Astrocyte (in vitro differentiated cells and primary cell): ENCODE results near the gene RNF149. TPM values are rescaled to one million over a fixed set of nuclear protein-coding genes. Genes with fewer than 3 reads are reported as not detected.
A peak's percentile ranks its signal among the peaks of the same experiment; 100 is the strongest.

Source experiments
- DNase-seq: peaks from one replicate; pipeline ENCODE4 v3.0.0-alpha.2; 2010; ENCODE audit warnings: low read depth
- FAIRE-seq: peaks from 2 replicates; lab custom pipeline; 2011; peaks lifted over from hg19 to GRCh38; lab: Jason Lieb, UNC
- H2AFZ ChIP-seq: 2 replicates; pipeline ENCODE4 v1.6.0; 2012; ENCODE audit warnings: low read depth, low read length, inconsistent platforms
- H3K27ac ChIP-seq: 2 replicates; pipeline ENCODE4 v1.5.1; 2011; ENCODE audit warnings: low read depth, low read length, inconsistent platforms
- H3K27me3 ChIP-seq: 2 replicates; pipeline ENCODE4 v1.6.0; 2011; ENCODE audit warnings: low read length, inconsistent platforms; ENCODE audit not compliant: insufficient read depth
- H3K36me3 ChIP-seq: 2 replicates; pipeline ENCODE4 v1.5.1; 2011; ENCODE audit warnings: low read length, inconsistent platforms; ENCODE audit not compliant: insufficient read depth
- H3K4me1 ChIP-seq: 2 replicates; pipeline ENCODE4 v1.5.1; 2011; ENCODE audit warnings: low read length, inconsistent platforms; ENCODE audit not compliant: insufficient read depth
- H3K4me2 ChIP-seq: 2 replicates; pipeline ENCODE4 v1.6.0; 2012; ENCODE audit warnings: low read length, inconsistent platforms
- H3K4me3 ChIP-seq: 2 replicates; pipeline ENCODE4 v1.5.1; 2011; ENCODE audit warnings: low read depth, mild to moderate bottlenecking, low read length, inconsistent platforms; ENCODE audit not compliant: insufficient read depth
- H3K79me2 ChIP-seq: 2 replicates; pipeline ENCODE4 v1.6.0; 2012; ENCODE audit warnings: mild to moderate bottlenecking, low read length, inconsistent platforms; ENCODE audit not compliant: insufficient read depth
- H3K9ac ChIP-seq: 2 replicates; pipeline ENCODE4 v1.6.0; 2012; ENCODE audit warnings: mild to moderate bottlenecking, low read length, inconsistent platforms
- H3K9me3 ChIP-seq: 2 replicates; pipeline ENCODE4 v1.5.1; 2012; ENCODE audit warnings: low read depth, mild to moderate bottlenecking, low read length, inconsistent platforms; ENCODE audit not compliant: insufficient read depth
- H4K20me1 ChIP-seq: 2 replicates; pipeline ENCODE4 v1.6.0; 2012; ENCODE audit warnings: low read length, inconsistent platforms; ENCODE audit not compliant: insufficient read depth
- H3K27ac Mint-ChIP-seq: one replicate; pipeline ENCODE4 v1.8.0; 2021; ENCODE audit warnings: mild to moderate bottlenecking, mixed read lengths; ENCODE audit not compliant: unreplicated experiment
- H3K27me3 Mint-ChIP-seq: one replicate; pipeline ENCODE4 v1.8.0; 2021; ENCODE audit warnings: low read depth, mixed read lengths; ENCODE audit not compliant: unreplicated experiment
- H3K36me3 Mint-ChIP-seq: one replicate; pipeline ENCODE4 v1.8.0; 2021; ENCODE audit warnings: low read depth, mixed read lengths; ENCODE audit not compliant: unreplicated experiment
- H3K4me1 Mint-ChIP-seq: one replicate; pipeline ENCODE4 v1.8.0; 2021; ENCODE audit warnings: low read depth, mixed read lengths; ENCODE audit not compliant: unreplicated experiment
- H3K4me3 Mint-ChIP-seq: one replicate; pipeline ENCODE4 v1.8.0; 2021; ENCODE audit warnings: mild to moderate bottlenecking, moderate library complexity, mixed read lengths; ENCODE audit not compliant: unreplicated experiment
- H3K9me3 Mint-ChIP-seq: one replicate; pipeline ENCODE4 v1.8.0; 2021; ENCODE audit warnings: mild to moderate bottlenecking, mixed read lengths; ENCODE audit not compliant: unreplicated experiment
- CTCF ChIP-seq: IDR thresholded peaks from 2 replicates; pipeline ENCODE4 v1.5.1; 2011; ENCODE audit warnings: low read depth, mild to moderate bottlenecking, inconsistent platforms, low read length, moderate library complexity; ENCODE audit not compliant: insufficient read depth
- EZH2 ChIP-seq: IDR thresholded peaks from 2 replicates; pipeline ENCODE4 v1.6.1; 2012; ENCODE audit warnings: mild to moderate bottlenecking, low read length, inconsistent platforms; ENCODE audit not compliant: insufficient read depth
- total RNA-seq: library from RNA; stranded (reverse); gene quantifications from 2 replicates; pipeline ENCODE4 v1.2.1, GENCODE V29; 2021

The RNF149 gene
- total RNA-seq, 1 donor from 2014 or later, result 36.4 TPM

DNA sequence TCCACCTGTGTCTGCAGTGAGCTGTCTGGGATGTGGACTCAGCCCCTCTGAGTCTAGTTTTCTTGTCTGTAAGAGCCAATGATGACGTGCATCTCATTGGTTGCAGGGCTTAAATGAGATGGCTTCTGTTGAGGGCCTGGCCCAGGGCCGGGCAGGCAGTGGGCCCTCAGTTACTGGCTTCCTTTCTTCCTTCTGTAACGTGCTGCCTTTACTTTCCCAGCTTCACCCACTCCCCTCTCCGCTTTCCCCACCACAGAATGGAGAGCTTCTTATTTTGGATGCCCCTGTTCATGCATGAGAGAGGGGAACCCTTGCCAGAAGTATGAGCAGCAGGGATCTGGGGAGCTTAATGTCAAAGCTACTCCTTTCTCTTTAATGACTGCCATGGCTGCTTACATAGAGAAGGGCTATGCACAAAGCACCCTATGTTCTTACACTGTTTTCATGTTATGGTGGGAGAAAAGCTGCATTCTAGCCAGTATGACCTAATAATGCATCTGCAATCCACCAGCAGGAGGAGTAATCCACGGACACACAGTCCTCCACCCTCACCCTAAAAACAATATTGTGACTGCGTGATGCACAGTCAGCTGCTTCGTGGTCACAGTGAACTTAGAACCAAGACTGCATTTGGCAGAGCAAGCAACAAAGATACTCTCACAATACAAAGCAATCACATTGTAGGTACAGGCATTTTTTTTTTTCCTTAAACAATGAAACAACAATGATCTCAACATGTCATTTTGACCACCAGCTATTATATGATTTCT, 41.6 kb upstream of the RNF149 start:
- no peak for TF ChIP-seq EZH2
- TF ChIP-seq CTCF, result peak; percentile 68
- no peak overlapping the region for H3K4me3 ChIP-seq
- FAIRE-seq (no peak), DNase-seq (peak; percentile 50)
- H3K4me2 ChIP-seq, result no peak overlapping the region
- Mint-ChIP-seq H3K4me3 (no peak overlapping the region), H3K27ac (no peak overlapping the region), H3K36me3 (no peaks in the 10 kb centered on the region), H3K27me3 (peaks cover 10% of the 10 kb centered on the region), H3K4me1 (peaks cover 5% of the 10 kb centered on the region), H3K9me3 (peaks cover 1% of the 10 kb centered on the region)
- H2AFZ ChIP-seq, result no peak overlapping the region
- no peak overlapping the region for H3K27ac ChIP-seq
- H3K79me2 ChIP-seq, result no peaks in the 10 kb centered on the region
- H3K9ac ChIP-seq, result no peak overlapping the region
- no peaks in the 10 kb centered on the region for H3K4me1 ChIP-seq
- H4K20me1 ChIP-seq, result no peaks in the 10 kb centered on the region
- no peaks in the 10 kb centered on the region for H3K9me3 ChIP-seq
- no peaks in the 10 kb centered on the region for H3K27me3 ChIP-seq
- no peaks in the 10 kb centered on the region for H3K36me3 ChIP-seq

- Histone ChIP-seq H3K4me3 (no peak overlapping the region), H3K79me2 (no peaks in the 10 kb centered on the region), H3K9ac (no peak overlapping the region), H4K20me1 (no peaks in the 10 kb centered on the region), H2AFZ (no peak overlapping the region), H3K36me3 (no peaks in the 10 kb centered on the region), H3K9me3 (no peaks in the 10 kb centered on the region), H3K27ac (no peak overlapping the region), H3K4me2 (no peak overlapping the region), H3K27me3 (no peaks in the 10 kb centered on the region), H3K4me1 (no peaks in the 10 kb centered on the region)
- Mint-ChIP-seq H3K36me3 (no peaks in the 10 kb centered on the region), H3K4me3 (no peak overlapping the region), H3K27ac (no peak overlapping the region), H3K4me1 (peaks cover 5% of the 10 kb centered on the region), H3K9me3 (peaks cover 1% of the 10 kb centered on the region), H3K27me3 (peaks cover 7% of the 10 kb centered on the region)
- no peak for TF ChIP-seq EZH2
- no peak for TF ChIP-seq CTCF
- no peak for DNase-seq
- no peak for FAIRE-seq
These were observed 40.4 kb upstream of the RNF149 start for GRCh38 chr2:101348883-101349282.

GRCh38 chr2:101346909-101347308, 38.4 kb upstream of the RNF149 start:
- no peak for DNase-seq
- Histone ChIP-seq H3K4me2 (no peak overlapping the region), H3K4me1 (no peaks in the 10 kb centered on the region), H3K9ac (no peak overlapping the region), H3K9me3 (no peaks in the 10 kb centered on the region), H2AFZ (no peak overlapping the region), H3K27ac (no peak overlapping the region), H3K4me3 (no peak overlapping the region), H3K36me3 (no peaks in the 10 kb centered on the region), H3K79me2 (no peaks in the 10 kb centered on the region), H3K27me3 (no peaks in the 10 kb centered on the region), H4K20me1 (no peaks in the 10 kb centered on the region)
- Mint-ChIP-seq H3K36me3 (no peaks in the 10 kb centered on the region), H3K9me3 (peaks cover 1% of the 10 kb centered on the region), H3K4me1 (peaks cover 5% of the 10 kb centered on the region), H3K27ac (no peak overlapping the region), H3K27me3 (peaks cover 7% of the 10 kb centered on the region), H3K4me3 (no peak overlapping the region)
- no peak for TF ChIP-seq EZH2
- TF ChIP-seq CTCF, result no peak
- FAIRE-seq, result no peak
